Right ventricle myocardium superior (tissue), 1 donor: ENCODE data around the gene PNPLA3. TPM values are rescaled to one million over a fixed set of nuclear protein-coding genes. Genes with fewer than 3 reads are reported as not detected.

Experiments used
- ATAC-seq: fragments of 200-7000 bp; cut with Tn5 transposase; one replicate; pipeline ENCODE4 v1.9.1; 2020; ENCODE audit warnings: mild to moderate bottlenecking; ENCODE audit not compliant: poor library complexity
- DNase-seq: peaks from one replicate; pipeline ENCODE4 v3.0.0-alpha.2; 2020
- intact Hi-C: fragments of 100-400 bp; cut with DNase I; formaldehyde crosslinking; loops from one replicate; pipeline ENCODE4 v1.11.2; 2022
- total RNA-seq: library from RNA; stranded (reverse); fragmentation: NEBNext Ultra II Directional; extraction: Animal tissue kit (Norgen Biotek cat#: 25700); gene quantifications from one replicate; pipeline ENCODE4 v1.2.1, GENCODE V29; 2021
- donor health status: DM: no; HTN: yes; CAD: no; lungs with severe emphysema.

Gene PNPLA3
- total RNA-seq, 1 donor from 2014 or later = 0.22 TPM

DNA sequence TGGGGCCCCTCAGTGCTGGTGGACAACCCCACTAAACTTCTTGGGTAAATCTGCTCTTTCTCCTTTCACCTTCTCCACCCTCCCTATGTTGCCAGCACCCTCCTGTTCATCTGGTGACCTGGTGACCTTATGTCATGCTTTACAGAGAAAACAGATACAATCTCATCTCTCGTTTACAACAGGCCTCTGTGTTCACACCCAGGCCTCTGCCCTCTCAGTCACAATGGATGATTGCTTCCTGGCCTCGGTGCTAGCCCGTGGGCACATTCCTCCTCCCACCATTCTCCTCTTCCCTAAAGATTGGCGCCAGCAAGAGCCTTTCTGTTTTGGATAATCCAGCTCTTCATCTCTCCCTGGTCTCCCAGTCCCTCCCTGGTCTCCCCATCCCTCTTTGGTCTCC, 12.3 kb upstream of the PNPLA3 start:
- DNase-seq (no peak), ATAC-seq (no peak)
- intact Hi-C loops = no loop called here

- ATAC-seq (no peak), DNase-seq (no peak)
- intact Hi-C loops = no loop called here
Observed at GRCh38 chr22:43917521-43917920, 6.1 kb upstream of the PNPLA3 start.

DNA sequence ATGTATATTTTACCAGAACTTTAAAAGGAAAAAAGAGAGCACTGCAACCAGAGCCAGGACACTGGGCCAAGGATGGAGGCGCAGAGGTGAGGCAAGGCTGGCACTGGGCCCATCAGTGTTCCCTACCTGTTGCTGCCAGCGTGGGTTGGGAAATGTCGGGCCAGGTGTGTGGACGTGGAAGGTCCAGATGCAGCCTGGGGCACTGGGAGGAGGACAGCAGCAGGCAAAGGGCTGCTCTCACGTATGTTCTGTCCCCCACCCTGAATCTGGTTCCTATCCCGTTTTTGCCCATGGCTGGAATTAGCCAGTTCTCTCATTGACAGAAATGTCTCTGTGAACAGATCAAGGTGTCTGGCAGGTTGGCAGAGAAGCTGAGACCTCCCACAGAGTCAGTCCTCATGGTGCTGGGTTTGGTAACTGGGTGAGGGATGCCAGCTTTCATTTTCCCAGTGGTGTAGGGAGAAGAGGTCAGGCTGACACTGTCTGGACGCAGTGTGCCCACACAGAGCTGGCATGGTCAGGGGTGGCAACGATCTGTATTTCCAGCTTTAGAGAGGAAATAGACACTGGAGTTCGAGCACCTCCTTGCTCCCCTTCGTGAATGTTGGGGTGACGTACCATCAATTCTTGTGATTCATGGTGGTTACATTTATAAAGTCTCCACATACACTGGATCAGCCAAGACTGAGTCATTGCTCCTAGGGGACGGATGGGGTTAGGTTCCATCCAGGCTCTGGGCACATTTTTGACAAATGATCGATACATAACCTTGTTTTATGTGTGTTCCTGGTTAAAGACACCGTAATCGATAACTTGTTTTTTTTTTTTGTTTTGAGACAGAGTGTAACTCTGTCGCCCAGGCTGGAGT, 4.3 kb upstream of the PNPLA3 start:
- DNase-seq (no peak), ATAC-seq (no peak)
- intact Hi-C loops = no loop called here

DNA sequence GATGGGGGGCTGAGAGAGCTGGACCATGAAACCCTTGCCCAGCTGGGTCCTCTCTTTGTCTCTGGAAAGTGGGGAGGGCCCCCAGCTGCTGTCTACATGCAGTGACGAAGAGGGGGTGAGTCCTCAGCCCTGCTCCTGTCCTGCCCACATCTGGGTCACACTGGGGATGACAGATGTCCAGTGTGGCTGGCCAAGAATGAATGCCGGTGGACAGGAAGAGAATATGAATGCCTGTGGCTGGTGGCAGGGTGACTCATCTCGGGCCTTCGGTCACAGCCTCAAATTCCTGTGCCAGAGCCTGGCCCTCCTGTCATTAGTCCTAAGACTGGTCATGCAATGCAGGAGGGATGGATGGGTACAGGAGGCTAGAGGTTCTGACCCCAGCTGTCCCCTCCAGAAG, 2.2 kb upstream of the PNPLA3 start:
- intact Hi-C loops = no loop called here
- no peak for DNase-seq
- no peak for ATAC-seq

DNA sequence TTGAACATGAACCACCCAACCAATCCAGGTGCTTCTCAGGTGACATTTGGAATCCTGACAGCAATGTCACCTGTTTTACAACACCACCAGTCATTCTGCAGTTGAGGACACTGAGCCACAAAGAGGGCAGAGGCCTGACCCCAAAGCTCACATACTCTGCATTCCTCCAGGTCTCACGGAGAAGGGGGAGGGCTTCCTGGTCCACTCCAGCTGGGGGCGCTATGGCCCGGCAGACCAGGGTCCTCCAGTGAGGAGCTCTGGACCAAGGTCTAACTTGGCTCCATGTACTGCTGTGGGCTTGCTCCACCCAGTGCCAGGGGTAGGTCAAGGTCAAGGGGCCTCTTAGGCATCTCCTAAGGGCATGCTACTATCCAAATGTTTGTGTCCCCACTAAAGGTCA, 1.5 kb upstream of the PNPLA3 start:
- ATAC-seq (no peak), DNase-seq (no peak)
- intact Hi-C loops = no loop called here

DNA sequence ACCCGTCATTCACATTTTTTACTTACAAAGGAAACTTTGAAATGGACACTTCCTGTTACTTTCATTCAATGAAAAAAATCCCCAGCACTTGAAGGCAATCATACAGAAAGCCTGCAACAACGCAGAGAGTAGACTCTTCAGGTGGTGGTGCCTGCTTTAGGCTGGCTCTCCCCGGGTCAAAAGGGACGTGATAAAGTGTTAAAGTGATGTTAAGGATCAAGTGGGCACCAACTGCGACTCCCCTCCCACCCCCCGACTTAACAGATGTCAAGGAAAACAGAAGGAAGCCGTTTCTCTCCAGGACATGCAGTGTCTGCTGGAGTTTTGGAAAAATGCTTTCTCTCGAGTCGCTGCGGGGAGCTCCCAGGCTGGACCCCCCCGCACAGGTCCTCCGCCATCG, 414 bp upstream of the PNPLA3 start:
- intact Hi-C loops = no loop called here
- no peak for DNase-seq
- no peak for ATAC-seq

- intact Hi-C loops = no loop called here
- ATAC-seq (no peak), DNase-seq (no peak)
Observed at GRCh38 chr22:43924877-43925276, 1.3 kb downstream of the PNPLA3 start.

- no peak for DNase-seq
Observed at GRCh38 chr22:43925433-43926348, 2.1 kb downstream of the PNPLA3 start.

GRCh38 chr22:43926349-43926710, 2.7 kb downstream of the PNPLA3 start:
- ATAC-seq = no peak
- no peak for DNase-seq
- intact Hi-C loops = no loop called here

More at GRCh38 chr22:43925433-43926348, 2.1 kb downstream of the PNPLA3 start:
- no peak for ATAC-seq
- intact Hi-C loops = no loop called here

GRCh38 chr22:43928468-43928867, 4.9 kb downstream of the PNPLA3 start:
- no peak for ATAC-seq

GRCh38 chr22:43928908-43929307, 5.3 kb downstream of the PNPLA3 start:
- ATAC-seq (no peak), DNase-seq (no peak)
- intact Hi-C loops = no loop called here

More at GRCh38 chr22:43928468-43928867, 4.9 kb downstream of the PNPLA3 start:
- DNase-seq = no peak
- intact Hi-C loops = no loop called here

DNA sequence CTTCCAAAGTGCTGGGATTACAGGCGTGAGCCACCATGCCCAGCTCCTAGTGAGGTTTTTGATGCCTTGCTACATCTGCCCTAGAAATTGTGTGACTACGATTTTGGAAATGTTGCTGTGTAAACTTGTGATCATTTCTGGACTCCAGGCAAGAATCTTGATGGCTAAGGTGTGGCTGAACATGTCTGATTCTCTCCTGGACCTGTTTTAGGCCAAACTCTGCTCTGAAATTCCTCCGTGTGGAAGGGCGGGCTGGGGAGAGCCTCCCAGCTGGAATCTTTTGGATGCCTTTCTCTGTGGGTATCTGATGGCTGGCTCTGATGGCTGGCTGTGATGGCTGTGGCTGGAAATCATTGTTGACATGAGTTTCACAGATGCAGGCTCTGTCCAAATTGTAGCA, 8.2 kb downstream of the PNPLA3 start:
- DNase-seq (no peak), ATAC-seq (no peak)
- intact Hi-C loops = no loop called here

DNA sequence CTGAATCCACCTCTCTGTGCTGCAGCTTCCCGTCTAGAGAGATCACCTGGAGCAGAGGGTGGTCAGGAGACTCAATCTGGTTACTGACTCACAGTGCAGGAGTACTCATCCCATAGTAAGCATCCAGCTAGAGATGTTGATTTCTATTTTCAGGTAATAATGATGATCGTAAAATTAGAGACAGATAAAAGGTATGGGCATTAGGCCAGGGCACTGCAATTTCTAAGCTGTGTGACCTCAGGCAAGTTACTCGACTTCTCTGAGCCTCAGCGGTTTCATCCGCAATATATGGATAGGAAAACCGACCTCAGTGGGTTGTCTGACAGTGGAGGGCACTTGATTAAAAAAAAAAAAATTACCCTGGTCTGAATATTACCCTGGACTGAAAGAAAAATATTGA, 17.8 kb downstream of the PNPLA3 start:
- DNase-seq = no peak
- no peak for ATAC-seq
- intact Hi-C loops = no loop called here

DNA sequence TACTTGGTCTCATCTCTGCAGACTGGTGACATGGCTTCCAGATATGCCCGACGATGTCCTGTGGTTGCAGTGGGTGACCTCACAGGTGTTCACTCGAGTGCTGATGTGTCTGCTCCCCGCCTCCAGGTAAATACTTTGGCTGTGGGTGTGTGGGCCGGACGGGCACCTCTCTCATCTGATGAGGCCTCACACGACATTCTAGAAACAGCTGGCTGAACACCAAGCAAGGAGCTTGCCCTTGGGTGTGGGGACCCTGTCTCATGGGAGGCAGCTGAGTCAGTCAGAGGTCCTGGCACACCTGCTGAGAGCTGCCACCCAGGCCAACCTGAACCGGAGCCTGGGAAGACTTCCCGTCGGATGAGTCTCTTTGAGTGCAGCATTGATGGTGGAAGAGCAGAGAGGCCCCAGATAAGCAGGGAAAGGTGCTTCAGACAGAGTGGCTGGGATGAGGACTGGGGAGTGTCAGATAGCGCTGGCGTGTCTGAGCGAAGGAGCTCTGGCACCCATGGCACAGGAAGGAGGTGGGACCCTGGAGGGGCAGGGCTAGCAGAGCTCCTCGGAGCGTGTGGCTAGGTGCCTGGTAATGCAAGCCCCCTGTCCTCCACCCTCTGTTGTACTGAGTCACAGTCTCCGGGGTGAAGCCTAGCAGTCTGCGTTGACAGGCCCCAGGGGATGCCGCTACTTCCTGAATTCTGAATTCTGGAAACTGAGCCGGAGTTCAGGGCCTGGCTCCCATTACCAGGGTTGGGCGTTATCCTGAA, 21.2 kb downstream of the PNPLA3 start:
- DNase-seq = no peak
- no peak for ATAC-seq
- intact Hi-C loops = no loop called here

GRCh38 chr22:43945632-43946383, 22.2 kb downstream of the PNPLA3 start:
- DNase-seq (peak; percentile 74), ATAC-seq (peak; percentile 64)
- intact Hi-C loops = no loop called here

DNA sequence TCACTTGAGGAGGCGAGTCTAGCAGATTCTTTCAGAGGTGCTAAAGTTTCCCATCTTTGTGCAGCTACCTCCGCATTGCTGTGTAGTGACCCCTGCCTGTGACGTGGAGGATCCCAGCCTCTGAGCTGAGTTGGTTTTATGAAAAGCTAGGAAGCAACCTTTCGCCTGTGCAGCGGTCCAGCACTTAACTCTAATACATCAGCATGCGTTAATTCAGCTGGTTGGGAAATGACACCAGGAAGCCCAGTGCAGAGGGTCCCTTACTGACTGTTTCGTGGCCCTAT, 22.7 kb downstream of the PNPLA3 start:
- DNase-seq (no peak), ATAC-seq (no peak)
- intact Hi-C loops = no loop called here

GRCh38 chr22:43948836-43949406, 25.3 kb downstream of the PNPLA3 start:
- DNase-seq (no peak), ATAC-seq (no peak)
- intact Hi-C loops = no loop called here

GRCh38 chr22:43951391-43951790, 27.8 kb downstream of the PNPLA3 start:
- no peak for DNase-seq
- no peak for ATAC-seq
- intact Hi-C loops = no loop called here
